PC-3 (cell line): ENCODE measurements around the gene ADRB2.

Source experiments
- EZH2 ChIP-seq: fragments of 300-600 bp; sonication (generic); IDR thresholded peaks from one replicate; pipeline ENCODE4 v1.6.1; 2017; ENCODE audit warnings: antibody characterized with exemption, mild to moderate bottlenecking, low read length; ENCODE audit not compliant: unreplicated experiment
- TF ChIP-seq, protein P1 (sequence below): fragments of 300-600 bp; sonication (generic); conservative IDR thresholded peaks from 2 replicates; pipeline ENCODE4 v1.5.1; 2017; ENCODE audit warnings: antibody characterized with exemption, low read depth, mild to moderate bottlenecking, low read length

DNA sequence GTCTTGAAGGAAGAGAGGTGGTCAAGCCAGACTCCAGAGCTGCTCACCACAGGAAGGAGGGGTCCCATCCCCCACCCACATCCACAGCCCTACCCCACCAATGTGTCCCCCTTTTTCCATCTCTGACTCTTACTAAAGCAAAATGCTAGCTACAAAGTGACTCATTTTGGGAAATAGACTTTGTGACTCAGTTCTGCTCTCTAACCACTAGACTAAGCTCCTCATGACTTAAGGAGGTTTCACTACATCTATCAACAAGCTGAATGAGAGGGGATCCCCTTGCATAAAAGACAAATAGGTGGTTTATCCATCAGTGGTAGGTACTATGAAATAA, 35.1 kb upstream of the ADRB2 start:
- TF ChIP-seq, protein P1, sequence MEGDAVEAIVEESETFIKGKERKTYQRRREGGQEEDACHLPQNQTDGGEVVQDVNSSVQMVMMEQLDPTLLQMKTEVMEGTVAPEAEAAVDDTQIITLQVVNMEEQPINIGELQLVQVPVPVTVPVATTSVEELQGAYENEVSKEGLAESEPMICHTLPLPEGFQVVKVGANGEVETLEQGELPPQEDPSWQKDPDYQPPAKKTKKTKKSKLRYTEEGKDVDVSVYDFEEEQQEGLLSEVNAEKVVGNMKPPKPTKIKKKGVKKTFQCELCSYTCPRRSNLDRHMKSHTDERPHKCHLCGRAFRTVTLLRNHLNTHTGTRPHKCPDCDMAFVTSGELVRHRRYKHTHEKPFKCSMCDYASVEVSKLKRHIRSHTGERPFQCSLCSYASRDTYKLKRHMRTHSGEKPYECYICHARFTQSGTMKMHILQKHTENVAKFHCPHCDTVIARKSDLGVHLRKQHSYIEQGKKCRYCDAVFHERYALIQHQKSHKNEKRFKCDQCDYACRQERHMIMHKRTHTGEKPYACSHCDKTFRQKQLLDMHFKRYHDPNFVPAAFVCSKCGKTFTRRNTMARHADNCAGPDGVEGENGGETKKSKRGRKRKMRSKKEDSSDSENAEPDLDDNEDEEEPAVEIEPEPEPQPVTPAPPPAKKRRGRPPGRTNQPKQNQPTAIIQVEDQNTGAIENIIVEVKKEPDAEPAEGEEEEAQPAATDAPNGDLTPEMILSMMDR, result no peak
- no peak for TF ChIP-seq EZH2
